BLaER1 treated with 17β-estradiol and CSF1 and Interleukin-3, amounts not matched to agents 10 nM and 100 nM (cell line): Measurements from ENCODE around the gene GIMAP6.

ENCODE experiments used
- H3K27ac ChIP-seq, 11 experiments: shearing (Covaris generic); formaldehyde crosslinking; 2 replicates each; pipeline ENCODE4 v1.8.1; 2022
- H3K27me3 ChIP-seq, 11 experiments: shearing (Covaris generic); formaldehyde crosslinking; 2 replicates each; pipeline ENCODE4 v1.8.1; 2022
- H3K36me3 ChIP-seq, 11 experiments: shearing (Covaris generic); formaldehyde crosslinking; 2 replicates each; pipeline ENCODE4 v1.8.1; 2022
- H3K4me1 ChIP-seq, 10 experiments: shearing (Covaris generic); formaldehyde crosslinking; 2 replicates each; pipeline ENCODE4 v1.8.1; 2022
- H3K4me2 ChIP-seq, 11 experiments: shearing (Covaris generic); formaldehyde crosslinking; 2 replicates each; pipeline ENCODE4 v1.8.1; 2022
- H3K4me3 ChIP-seq, 10 experiments: shearing (Covaris generic); formaldehyde crosslinking; 2 replicates each; pipeline ENCODE4 v1.8.1; 2022
- H3K9ac ChIP-seq, 11 experiments: shearing (Covaris generic); formaldehyde crosslinking; 2 replicates each; pipeline ENCODE4 v1.8.1; 2022
- H3K9me3 ChIP-seq, 11 experiments: shearing (Covaris generic); formaldehyde crosslinking; replicated peaks in 1 of 11; 2 replicates each; pipeline ENCODE4 v1.8.1; 2022
- H4K20me1 ChIP-seq, 11 experiments: shearing (Covaris generic); formaldehyde crosslinking; 2 replicates each; pipeline ENCODE4 v1.8.1; 2022
- Cebpa-rat ChIP-seq, 11 experiments: shearing (Covaris generic); IDR thresholded peaks; 2 replicates each; pipeline ENCODE4 v1.8.1; 2022

The GIMAP6 gene

DNA sequence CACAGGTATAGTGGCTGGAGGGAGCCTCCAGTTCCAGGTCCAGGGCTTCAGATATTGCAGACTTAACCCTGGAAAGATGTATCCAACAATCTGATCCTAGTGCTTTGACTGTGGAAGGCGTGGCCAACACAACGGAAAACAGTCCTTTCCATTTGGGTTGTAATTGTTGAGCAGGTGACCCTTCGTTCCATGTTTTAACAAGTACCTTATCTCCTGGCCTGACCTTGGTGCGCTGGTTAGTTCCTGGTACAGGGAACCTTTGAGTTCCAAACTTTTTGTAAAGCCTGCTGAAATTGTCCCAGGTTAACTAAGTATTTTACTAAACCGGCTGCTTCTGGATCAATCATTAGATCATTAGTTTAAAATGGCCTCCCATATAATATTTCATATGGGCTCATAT lies 23.9 kb upstream of the GIMAP6 start:
- no peak for TF ChIP-seq Cebpa-rat (IDR thresholded peaks at IDR 0.05)
- Histone ChIP-seq H3K4me2 (no peak overlapping the region), H3K4me3 (no peak overlapping the region), H3K27me3 (no peaks in the 10 kb centered on the region), H4K20me1 (no peaks in the 10 kb centered on the region), H3K4me1 (peaks cover 0 to 3% (median 0%) of the 10 kb centered on the region in 10 experiments; a peak in 1 of 20 replicates), H3K9ac (no peak overlapping the region), H3K27ac (no peak overlapping the region), H3K9me3 (peaks cover 15 to 45% (median 31%) of the 10 kb centered on the region in 11 experiments), H3K36me3 (no peaks in the 10 kb centered on the region)

DNA sequence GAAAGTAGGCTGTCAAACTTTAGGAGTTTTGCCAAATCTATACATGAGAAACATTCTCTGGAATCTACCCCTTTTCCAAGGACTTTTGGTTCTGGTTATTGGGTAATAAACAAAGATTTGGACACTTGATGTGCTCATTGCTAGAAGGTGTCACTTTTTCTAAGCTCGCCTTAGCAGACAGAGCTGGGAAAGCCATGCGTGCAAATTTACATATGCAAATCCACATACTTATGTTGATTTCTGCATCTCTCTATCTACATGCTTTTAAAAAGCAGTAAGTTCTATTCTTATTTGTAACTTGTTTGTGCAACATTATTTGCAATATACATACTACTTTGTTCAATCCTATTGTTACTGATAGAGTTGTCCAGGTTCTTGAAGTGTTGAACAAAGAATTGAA lies 22.5 kb upstream of the GIMAP6 start:
- Histone ChIP-seq H3K4me2 (no peak overlapping the region), H4K20me1 (no peaks in the 10 kb centered on the region), H3K4me1 (peaks cover 0 to 6% (median 0%) of the 10 kb centered on the region in 10 experiments; a peak in 6 of 20 replicates), H3K27ac (no peak overlapping the region), H3K9me3 (peaks cover 15 to 45% (median 31%) of the 10 kb centered on the region in 11 experiments), H3K36me3 (no peaks in the 10 kb centered on the region), H3K4me3 (no peak overlapping the region), H3K9ac (no peak overlapping the region), H3K27me3 (no peaks in the 10 kb centered on the region)
- TF ChIP-seq Cebpa-rat (IDR thresholded peaks at IDR 0.05), result no peak

DNA sequence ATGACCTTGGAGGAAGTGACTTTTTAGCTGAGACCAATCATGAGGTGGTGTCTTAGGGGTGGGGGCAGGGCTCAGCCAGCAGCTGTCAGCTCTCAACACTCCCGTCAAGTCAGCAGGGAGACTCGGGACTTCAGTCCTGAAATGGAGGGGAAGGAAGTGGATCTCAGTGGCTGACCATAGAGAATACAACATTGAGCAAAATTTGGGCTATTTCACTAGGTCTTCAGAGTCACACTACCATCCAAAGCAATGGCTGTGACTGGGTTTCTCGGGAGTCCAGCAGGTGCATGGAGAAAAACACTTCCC lies 16.8 kb upstream of the GIMAP6 start:
- H3K27ac ChIP-seq, result peak overlapping the region in 3 of 11 experiments; percentile 35 to 55 (median 53); a peak in 6 of 22 replicates
- no peaks in the 10 kb centered on the region for H3K27me3 ChIP-seq
- no peak for TF ChIP-seq Cebpa-rat (IDR thresholded peaks at IDR 0.05)
- H3K9me3 ChIP-seq, result peaks cover 0 to 20% (median 8%) of the 10 kb centered on the region in 11 experiments; a peak in 13 of 22 replicates
- H3K9ac ChIP-seq, result 0 out of 22 replicates have a peak overlapping the region, but pooled peaks of 1 of the 11 experiments have one; percentile 13
- H3K36me3 ChIP-seq, result no peaks in the 10 kb centered on the region
- no peaks in the 10 kb centered on the region for H4K20me1 ChIP-seq
- H3K4me3 ChIP-seq, result no peak overlapping the region
- peaks cover 5 to 29% (median 9%) of the 10 kb centered on the region in 10 experiments; a peak in 16 of 20 replicates for H3K4me1 ChIP-seq
- peak overlapping the region in 10 of 11 experiments; percentile 7 to 84 (median 46); a peak in 14 of 22 replicates for H3K4me2 ChIP-seq

DNA sequence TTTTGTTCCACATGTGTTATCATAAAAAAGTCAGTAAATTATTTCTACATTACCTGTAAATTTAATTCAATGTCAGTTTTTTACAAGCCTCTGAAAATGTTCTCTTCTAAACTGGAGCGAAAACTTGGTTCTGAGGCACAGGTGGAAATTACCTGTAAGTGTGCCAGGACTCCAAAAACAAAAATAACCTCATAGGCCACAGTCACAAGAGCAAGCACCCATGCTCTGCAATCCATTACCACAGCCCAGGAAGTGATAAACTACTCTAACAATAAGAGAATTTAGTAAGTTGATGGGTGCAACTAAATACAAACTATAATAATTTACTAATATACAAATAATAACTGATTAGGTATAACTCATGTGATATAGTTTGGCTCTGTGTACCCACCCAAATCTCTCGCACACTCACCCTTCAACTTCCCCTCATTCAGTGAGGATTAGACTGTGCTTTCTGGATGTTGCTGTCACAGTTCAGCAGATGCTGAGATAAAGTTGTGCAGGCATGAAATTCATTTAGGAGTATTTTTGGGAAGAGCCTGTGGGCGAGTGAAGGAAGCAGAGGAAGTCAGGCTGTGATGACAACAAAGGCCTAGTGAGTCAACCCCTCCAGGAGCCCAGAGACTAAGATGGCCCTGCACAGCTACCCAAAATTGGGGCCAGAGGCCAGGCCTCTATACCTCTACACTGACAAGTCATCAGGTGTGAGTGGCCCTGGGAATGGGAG lies 16.3 kb upstream of the GIMAP6 start:
- Histone ChIP-seq H4K20me1 (no peaks in the 10 kb centered on the region), H3K36me3 (no peaks in the 10 kb centered on the region), H3K9me3 (peaks cover 0 to 25% (median 8%) of the 10 kb centered on the region in 11 experiments; a peak in 13 of 22 replicates), H3K4me2 (peak overlapping the region in 10 of 11 experiments; percentile 7 to 84 (median 46); a peak in 15 of 22 replicates), H3K4me1 (peaks cover 5 to 29% (median 9%) of the 10 kb centered on the region in 10 experiments; a peak in 16 of 20 replicates), H3K27me3 (no peaks in the 10 kb centered on the region), H3K9ac (0 out of 22 replicates have a peak overlapping the region, but pooled peaks of 1 of the 11 experiments have one; percentile 13), H3K4me3 (no peak overlapping the region), H3K27ac (peak overlapping the region in 3 of 11 experiments; percentile 35 to 55 (median 53); a peak in 6 of 22 replicates)
- no peak for TF ChIP-seq Cebpa-rat (IDR thresholded peaks at IDR 0.05)

DNA sequence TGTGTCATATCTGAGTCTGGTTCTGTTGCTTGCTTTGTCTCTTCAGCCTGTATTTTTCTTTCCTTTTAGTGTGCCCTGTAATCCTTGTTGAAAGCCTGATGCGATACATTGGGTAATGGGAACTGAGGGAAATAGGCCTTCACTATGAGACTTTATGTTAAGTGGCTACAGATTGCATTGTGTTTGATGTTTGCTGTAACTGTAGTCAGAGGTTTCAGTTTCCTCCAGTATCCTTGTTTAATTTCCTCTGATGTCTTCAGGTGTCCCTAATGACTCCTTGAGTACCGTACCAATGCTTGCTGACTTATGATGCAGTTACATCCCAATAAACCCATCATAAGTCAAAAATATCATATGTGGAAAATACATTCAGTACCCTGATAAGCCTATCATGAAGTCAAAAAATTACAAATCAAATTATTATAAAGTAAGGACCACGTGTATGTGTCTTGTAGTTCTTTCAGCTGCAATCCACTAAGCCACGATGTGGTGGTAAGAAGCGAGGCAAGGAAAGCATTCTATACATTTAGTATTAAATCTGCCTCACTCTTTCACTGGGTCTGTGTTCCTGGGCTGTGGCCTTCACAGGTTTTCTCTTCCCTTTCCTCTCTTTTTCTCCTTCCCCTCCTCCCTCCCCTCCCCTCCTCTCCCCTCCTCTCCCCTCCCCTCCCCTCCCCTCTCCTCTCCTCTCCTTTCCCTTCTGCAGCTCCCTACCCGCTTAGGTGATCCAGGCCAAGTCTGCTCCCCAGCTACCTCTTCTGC lies 13.3 kb upstream of the GIMAP6 start:
- H3K4me3 ChIP-seq, result no peak overlapping the region
- H3K27me3 ChIP-seq, result no peaks in the 10 kb centered on the region
- no peaks in the 10 kb centered on the region for H4K20me1 ChIP-seq
- no peak overlapping the region for H3K27ac ChIP-seq
- H3K4me1 ChIP-seq, result peaks cover 5 to 29% (median 9%) of the 10 kb centered on the region in 10 experiments; a peak in 16 of 20 replicates
- no peak for TF ChIP-seq Cebpa-rat (IDR thresholded peaks at IDR 0.05)
- H3K9me3 ChIP-seq, result peaks cover 6 to 23% (median 13%) of the 10 kb centered on the region in 11 experiments; a peak in 19 of 22 replicates
- H3K36me3 ChIP-seq, result no peaks in the 10 kb centered on the region
- no peak overlapping the region for H3K9ac ChIP-seq
- H3K4me2 ChIP-seq, result no peak overlapping the region

DNA sequence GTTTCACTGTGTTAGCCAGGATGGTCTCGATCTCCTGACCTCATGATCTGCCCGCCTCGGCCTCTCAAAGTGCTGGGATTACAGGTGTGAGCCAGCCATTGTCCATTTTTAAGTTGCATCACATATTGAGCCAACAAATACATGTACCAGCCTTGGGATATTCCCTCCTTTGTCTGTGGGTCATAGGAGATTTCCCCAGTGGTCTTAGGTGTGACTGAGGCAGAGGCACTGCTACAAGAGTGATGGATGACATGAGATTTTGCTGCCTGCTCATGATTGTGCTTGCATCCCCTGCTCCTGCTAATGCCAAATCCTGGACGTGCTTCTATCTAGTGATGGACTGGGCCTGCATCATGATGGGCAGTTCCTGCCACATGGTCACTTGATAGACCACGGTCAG lies 10.7 kb upstream of the GIMAP6 start:
- TF ChIP-seq Cebpa-rat (IDR thresholded peaks at IDR 0.05), result no peak
- H4K20me1 ChIP-seq, result no peaks in the 10 kb centered on the region
- H3K4me3 ChIP-seq, result no peak overlapping the region
- H3K9me3 ChIP-seq, result peaks cover 30 to 48% (median 35%) of the 10 kb centered on the region in 11 experiments
- no peaks in the 10 kb centered on the region for H3K27me3 ChIP-seq
- H3K36me3 ChIP-seq, result no peaks in the 10 kb centered on the region
- H3K27ac ChIP-seq, result no peak overlapping the region
- H3K4me2 ChIP-seq, result no peak overlapping the region
- H3K4me1 ChIP-seq, result peaks cover 0 to 5% (median 0%) of the 10 kb centered on the region in 10 experiments; a peak in 5 of 20 replicates
- no peak overlapping the region for H3K9ac ChIP-seq

DNA sequence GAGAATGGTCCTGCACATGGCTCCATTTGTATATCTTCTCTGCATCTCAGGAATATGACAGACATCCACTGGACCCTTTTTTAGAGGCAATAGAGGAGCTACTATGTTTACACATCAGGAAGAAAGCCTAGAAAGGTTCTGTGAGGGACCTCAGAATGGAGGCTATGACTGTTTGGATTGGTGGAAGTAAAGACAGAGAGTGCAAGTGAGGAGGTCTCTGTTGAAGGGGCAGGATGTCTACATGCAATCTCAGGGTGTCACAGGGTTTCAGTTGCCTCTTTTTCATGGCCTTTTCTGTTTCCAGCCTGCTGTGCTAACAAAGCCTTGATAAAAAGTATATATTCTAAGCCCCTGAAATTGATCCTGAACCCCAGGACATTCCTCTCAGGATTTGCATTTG lies 9.7 kb upstream of the GIMAP6 start:
- Histone ChIP-seq H3K9ac (no peak overlapping the region), H3K4me2 (no peak overlapping the region), H3K27ac (no peak overlapping the region), H3K4me1 (no peaks in the 10 kb centered on the region), H3K9me3 (peaks cover 31 to 49% (median 40%) of the 10 kb centered on the region in 11 experiments), H3K36me3 (no peaks in the 10 kb centered on the region), H4K20me1 (no peaks in the 10 kb centered on the region), H3K27me3 (no peaks in the 10 kb centered on the region), H3K4me3 (no peak overlapping the region)
- TF ChIP-seq Cebpa-rat (IDR thresholded peaks at IDR 0.05), result no peak

DNA sequence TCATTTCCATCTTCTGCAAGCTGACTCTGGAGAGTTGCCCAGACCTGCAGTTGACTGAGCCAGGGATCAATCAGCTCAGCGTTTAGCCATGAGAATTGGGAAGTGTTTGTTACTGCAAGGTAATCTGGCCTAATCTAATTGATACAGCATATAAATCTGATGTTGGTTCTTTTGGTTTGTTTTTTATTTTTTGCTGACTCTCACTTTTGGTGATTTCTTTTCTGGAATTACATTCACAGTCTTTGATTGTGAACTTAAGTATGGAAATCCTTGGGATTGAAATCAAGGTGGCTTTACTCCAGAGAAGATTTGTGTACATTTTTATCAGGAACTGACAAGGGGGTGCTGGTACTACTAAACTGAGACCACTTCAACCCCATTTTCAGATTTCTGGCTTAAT lies 1.7 kb upstream of the GIMAP6 start:
- no peak for TF ChIP-seq Cebpa-rat (IDR thresholded peaks at IDR 0.05)
- H4K20me1 ChIP-seq, result no peaks in the 10 kb centered on the region
- H3K9me3 ChIP-seq, result peaks cover 16 to 30% (median 23%) of the 10 kb centered on the region in 11 experiments
- no peak overlapping the region for H3K27ac ChIP-seq
- no peak overlapping the region for H3K9ac ChIP-seq
- H3K4me1 ChIP-seq, result peaks cover 11 to 45% (median 14%) of the 10 kb centered on the region in 10 experiments
- no peak overlapping the region for H3K4me3 ChIP-seq
- peaks cover 0 to 13% (median 0%) of the 10 kb centered on the region in 11 experiments; a peak in 5 of 22 replicates for H3K36me3 ChIP-seq
- no peak overlapping the region for H3K4me2 ChIP-seq
- H3K27me3 ChIP-seq, result no peaks in the 10 kb centered on the region
